NCI-H1092 treated with DMSO at 0.1 percent for 48 hours (cell line): Measurements from ENCODE around the gene CNST.
"Not testable (repeated sequence)": the region's sequence is repeated elsewhere in the genome, so short reads cannot be mapped to it uniquely, and the experiment has no call there.

Experiments used
- DNase-seq: peaks from one replicate; lab custom pipeline; 2025; lab: John Stamatoyannopoulos, UW

The CNST gene

GRCh38 chr1:246558041-246558440 lies 8.2 kb upstream of the CNST start:
- no peak for DNase-seq

- DNase-seq = no peak
Observed at GRCh38 chr1:246559310-246559709, 6.9 kb upstream of the CNST start.

- DNase-seq = not testable (repeated sequence)
Observed at GRCh38 chr1:246560833-246561232, 5.4 kb upstream of the CNST start.

- no peak for DNase-seq
Observed at GRCh38 chr1:246564839-246565750, 1.2 kb upstream of the CNST start.

GRCh38 chr1:246565751-246566127 lies 517 bp upstream of the CNST start:
- no peak for DNase-seq

- peak; percentile 14 for DNase-seq
Observed at GRCh38 chr1:246566813-246567645, 773 bp downstream of the CNST start.

- no peak for DNase-seq
Observed at GRCh38 chr1:246567646-246568235, 1.5 kb downstream of the CNST start.

- DNase-seq = no peak
Observed at GRCh38 chr1:246569248-246570238, 3.3 kb downstream of the CNST start.

- DNase-seq = not testable (repeated sequence)
Observed at GRCh38 chr1:246571309-246571708, 5.1 kb downstream of the CNST start.

- DNase-seq = no peak
Observed at GRCh38 chr1:246571953-246572352, 5.7 kb downstream of the CNST start.

GRCh38 chr1:246572785-246573184 lies 6.5 kb downstream of the CNST start:
- DNase-seq = no peak

GRCh38 chr1:246573491-246573890 lies 7.2 kb downstream of the CNST start:
- no peak for DNase-seq

- no peak for DNase-seq
Observed at GRCh38 chr1:246576709-246577032, 10.4 kb downstream of the CNST start.

- DNase-seq = no peak
Observed at GRCh38 chr1:246577082-246577719, 10.9 kb downstream of the CNST start.

GRCh38 chr1:246577720-246578106 lies 11.5 kb downstream of the CNST start:
- DNase-seq = no peak

- no peak for DNase-seq
Observed at GRCh38 chr1:246579818-246580217, 13.6 kb downstream of the CNST start.

GRCh38 chr1:246580497-246581370 lies 14.5 kb downstream of the CNST start:
- DNase-seq = no peak

- no peak for DNase-seq
Observed at GRCh38 chr1:246582301-246583055, 16.2 kb downstream of the CNST start.

GRCh38 chr1:246583056-246583440 lies 16.8 kb downstream of the CNST start:
- DNase-seq = no peak
